ENCODE data around the gene FBXO41.

The FBXO41 gene

GRCh38 chr2:73260338-73260984 is 23.8 kb downstream of the FBXO41 start:
- no peak for DNase-seq

- no peak for DNase-seq
Measured at GRCh38 chr2:73259704-73260337, 24.5 kb downstream of the FBXO41 start.

- no peak for DNase-seq
Measured at GRCh38 chr2:73259276-73259675, 25.0 kb downstream of the FBXO41 start.

GRCh38 chr2:73258913-73259215 is 25.4 kb downstream of the FBXO41 start:
- DNase-seq = no peak

- no peak for DNase-seq
Measured at GRCh38 chr2:73258186-73258912, 25.9 kb downstream of the FBXO41 start.

- no peak for DNase-seq
Measured at GRCh38 chr2:73257425-73258125, 26.7 kb downstream of the FBXO41 start.

- DNase-seq = no peak
Measured at GRCh38 chr2:73257021-73257420, 27.3 kb downstream of the FBXO41 start.

GRCh38 chr2:73256618-73256922 is 27.7 kb downstream of the FBXO41 start:
- no peak for DNase-seq

- no peak for DNase-seq
Measured at GRCh38 chr2:73255907-73256617, 28.2 kb downstream of the FBXO41 start.

- DNase-seq = no peak
Measured at GRCh38 chr2:73255007-73255644, 29.2 kb downstream of the FBXO41 start.

GRCh38 chr2:73254343-73255006 is 29.8 kb downstream of the FBXO41 start:
- no peak for DNase-seq

GRCh38 chr2:73253901-73254300 is 30.4 kb downstream of the FBXO41 start:
- no peak for DNase-seq

- DNase-seq = no peak
Measured at GRCh38 chr2:73253400-73253799, 30.9 kb downstream of the FBXO41 start.

GRCh38 chr2:73252238-73253027 is 31.8 kb downstream of the FBXO41 start:
- no peak for DNase-seq

- no peak for DNase-seq
Measured at GRCh38 chr2:73250872-73251846, 33.1 kb downstream of the FBXO41 start.

GRCh38 chr2:73249636-73250035 is 34.6 kb downstream of the FBXO41 start:
- no peak for DNase-seq

GRCh38 chr2:73246850-73247249 is 37.4 kb downstream of the FBXO41 start:
- DNase-seq = no peak

GRCh38 chr2:73244580-73244979 is 39.7 kb downstream of the FBXO41 start:
- no peak for DNase-seq

GRCh38 chr2:73243884-73244570 is 40.3 kb downstream of the FBXO41 start:
- DNase-seq = no peak

All from COR-L47 (cell line).